GM23338 (cell line): ENCODE results near the gene OR2S2. TPM values are rescaled to one million over a fixed set of nuclear protein-coding genes. Genes with fewer than 3 reads are reported as not detected.

Source experiments
- ATAC-seq: fragments of 200-7000 bp; cut with Tn5 transposase; 3 replicates; pipeline ENCODE4 v1.9.1; 2020
- DNase-seq: peaks from one replicate; pipeline ENCODE4 v3.0.0-alpha.2; 2015; ENCODE audit warnings: low spot score
- H2AFZ ChIP-seq: fragments of 200-600 bp; sonication (generic); 2 replicates; pipeline ENCODE4 v1.8.0; 2016; ENCODE audit warnings: antibody characterized with exemption, mild to moderate bottlenecking, moderate library complexity
- H3F3A ChIP-seq: fragments of 200-600 bp; sonication (generic); replicated peaks from 2 replicates; pipeline ENCODE4 v1.8.0; 2017; ENCODE audit warnings: antibody characterized with exemption, mixed run types, low read depth
- H3K27ac ChIP-seq: fragments of 200-600 bp; sonication (generic); 2 replicates; pipeline ENCODE4 v1.6.1; 2016; ENCODE audit warnings: low read depth
- H3K27me3 ChIP-seq: fragments of 200-600 bp; sonication (generic); 2 replicates; pipeline ENCODE4 v1.8.0; 2016; ENCODE audit warnings: mild to moderate bottlenecking, mixed run types, moderate library complexity; ENCODE audit not compliant: insufficient read depth
- H3K36me3 ChIP-seq: fragments of 200-600 bp; sonication (generic); 2 replicates; pipeline ENCODE4 v1.8.0; 2016; ENCODE audit warnings: mild to moderate bottlenecking; ENCODE audit not compliant: insufficient read depth
- H3K4me1 ChIP-seq: fragments of 200-600 bp; sonication (generic); 2 replicates; pipeline ENCODE4 v1.8.0; 2016; ENCODE audit warnings: mild to moderate bottlenecking, moderate library complexity; ENCODE audit not compliant: insufficient read depth
- H3K4me2 ChIP-seq: fragments of 200-600 bp; sonication (generic); 2 replicates; pipeline ENCODE4 v1.7.1; 2017; ENCODE audit warnings: mixed run types
- H3K4me3 ChIP-seq: fragments of 200-600 bp; sonication (generic); 2 replicates; pipeline ENCODE4 v1.6.1; 2016; ENCODE audit warnings: mixed run types
- H3K79me2 ChIP-seq: fragments of 200-600 bp; sonication (generic); replicated peaks from 2 replicates; pipeline ENCODE4 v1.8.0; 2017; ENCODE audit warnings: mild to moderate bottlenecking; ENCODE audit not compliant: insufficient read depth
- H3K9me2 ChIP-seq: fragments of 200-600 bp; sonication (generic); 2 replicates; pipeline ENCODE4 v1.8.0; 2017; ENCODE audit not compliant: insufficient read depth
- H4K20me1 ChIP-seq: fragments of 200-600 bp; sonication (generic); replicated peaks from 2 replicates; pipeline ENCODE4 v1.8.0; 2017; ENCODE audit warnings: mild to moderate bottlenecking; ENCODE audit not compliant: insufficient read depth
- H3K27ac Mint-ChIP-seq: 2 replicates; pipeline ENCODE4 v1.8.0; 2020; ENCODE audit warnings: inconsistent platforms, mild to moderate bottlenecking, moderate library complexity, mixed read lengths
- H3K27me3 Mint-ChIP-seq: 3 replicates; pipeline ENCODE4 v1.8.0; 2022; ENCODE audit warnings: low read depth, mild to moderate bottlenecking, moderate library complexity, mixed read lengths, inconsistent platforms; ENCODE audit not compliant: insufficient read depth, poor library complexity
- H3K36me3 Mint-ChIP-seq: 3 replicates; pipeline ENCODE4 v1.8.0; 2021; ENCODE audit warnings: low read depth, mild to moderate bottlenecking, inconsistent platforms, moderate library complexity, mixed read lengths
- H3K4me1 Mint-ChIP-seq: 3 replicates; pipeline ENCODE4 v1.8.0; 2020; ENCODE audit warnings: mild to moderate bottlenecking, inconsistent platforms, mixed read lengths
- H3K4me3 Mint-ChIP-seq: 3 replicates; pipeline ENCODE4 v1.8.0; 2021; ENCODE audit warnings: moderate library complexity, mild to moderate bottlenecking, inconsistent platforms, mixed read lengths
- H3K9me3 Mint-ChIP-seq: 3 replicates; pipeline ENCODE4 v1.8.0; 2020; ENCODE audit warnings: moderate library complexity, mild to moderate bottlenecking, inconsistent platforms, mixed read lengths
- CREB1 ChIP-seq: fragments of 250-450 bp; sonication (Bioruptor Pico); IDR thresholded peaks from 2 replicates; pipeline ENCODE4 v1.5.0; 2020; ENCODE audit warnings: low read depth, mild to moderate bottlenecking, moderate library complexity
- EZH2 ChIP-seq: fragments of 200-600 bp; sonication (generic); IDR thresholded peaks from one replicate; pipeline ENCODE4 v1.8.0; 2017; ENCODE audit warnings: antibody characterized with exemption, mild to moderate bottlenecking, low read depth; ENCODE audit not compliant: unreplicated experiment
- EZH2phosphoT487 ChIP-seq: fragments of 200-600 bp; sonication (generic); IDR thresholded peaks from one replicate; pipeline ENCODE4 v1.8.1; 2018; ENCODE audit warnings: antibody characterized with exemption; ENCODE audit not compliant: unreplicated experiment
- JUNB ChIP-seq: IDR thresholded peaks from one replicate; pipeline ENCODE4 v1.6.1; 2016; ENCODE audit warnings: antibody characterized with exemption; ENCODE audit not compliant: unreplicated experiment
- NANOG ChIP-seq: IDR thresholded peaks from 2 replicates; pipeline ENCODE4 v1.6.1; 2016; ENCODE audit warnings: antibody characterized with exemption, borderline replicate concordance
- REST ChIP-seq: IDR thresholded peaks from one replicate; pipeline ENCODE4 v1.6.1; 2018; ENCODE audit warnings: antibody characterized with exemption; ENCODE audit not compliant: unreplicated experiment
- polyA plus RNA-seq: library from polyadenylated mRNA; unstranded; fragments of >200 nt; fragmentation: Nextera tagmentation; extraction: Ambion mirVana; gene quantifications from 2 replicates; pipeline ENCODE4 v1.2.1, GENCODE V29; 2016
- total RNA-seq: library from RNA; depleted of rRNA; stranded (reverse); fragments of >200 nt; shearing (Covaris generic); gene quantifications from 2 replicates; pipeline ENCODE4 v1.2.3, GENCODE V29; 2014
- TF ChIP-seq, protein P1 (sequence below), 2 experiments: fragments of 200-600 bp in 1 of 2; sonication (generic) in 1 of 2; conservative IDR thresholded peaks; 2 replicates each; pipeline versions ENCODE4 v1.5.1 to v1.6.1; 2016 to 2017; ENCODE audit warnings: antibody characterized with exemption in 2 of 2, low read depth in 2 of 2, mild to moderate bottlenecking in 2 of 2, moderate library complexity in 1 of 2
- TF ChIP-seq, protein P2 (sequence below): IDR thresholded peaks from 2 replicates; pipeline ENCODE4 v1.6.1; 2016; ENCODE audit warnings: antibody characterized with exemption
- TF ChIP-seq, protein P3 (sequence below): fragments of 250-450 bp; sonication (Bioruptor Pico); IDR thresholded peaks from 2 replicates; pipeline ENCODE4 v1.5.0; 2020; ENCODE audit warnings: mild to moderate bottlenecking, moderate library complexity

The OR2S2 gene
- total and polyA plus RNA-seq, 2 experiments from 2014 or later: not detected

DNA sequence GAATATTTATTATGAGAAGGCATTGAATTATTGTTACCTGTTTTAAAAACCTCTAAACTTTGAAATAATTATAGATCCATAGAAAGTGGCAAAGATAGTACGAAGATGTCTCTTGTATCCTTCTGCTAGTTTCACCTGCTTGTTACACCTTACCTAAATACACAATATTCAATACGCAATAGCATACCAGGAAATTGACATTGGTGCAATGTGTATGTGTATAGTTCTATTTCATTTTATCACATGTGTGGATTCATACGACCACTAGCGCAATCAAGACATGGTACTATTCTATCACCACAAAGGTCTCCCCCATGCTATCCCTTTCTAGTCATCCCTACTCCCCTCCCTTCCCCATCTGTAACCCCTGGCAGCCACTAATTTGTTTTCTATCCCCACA lies 8.5 kb upstream of the OR2S2 start:
- Histone ChIP-seq H3K9me2 (no peaks in the 10 kb centered on the region), H3K79me2 (no peaks in the 10 kb centered on the region), H3K4me2 (no peak overlapping the region), H3K27me3 (peaks cover 12% of the 10 kb centered on the region), H3K4me3 (no peak overlapping the region), H4K20me1 (no peaks in the 10 kb centered on the region), H3K4me1 (peaks cover 4% of the 10 kb centered on the region; the same call in 1 of the 2 replicates), H3F3A (no peaks in the 10 kb centered on the region), H2AFZ (no peak overlapping the region), H3K36me3 (no peaks in the 10 kb centered on the region), H3K27ac (no peak overlapping the region)
- Mint-ChIP-seq H3K36me3 (no peaks in the 10 kb centered on the region), H3K9me3 (no peaks in the 10 kb centered on the region), H3K27me3 (peaks cover 5% of the 10 kb centered on the region), H3K27ac (no peak overlapping the region), H3K4me1 (peaks cover 3% of the 10 kb centered on the region), H3K4me3 (no peak overlapping the region)
- TF ChIP-seq EZH2: no peak
- TF ChIP-seq, protein P1, sequence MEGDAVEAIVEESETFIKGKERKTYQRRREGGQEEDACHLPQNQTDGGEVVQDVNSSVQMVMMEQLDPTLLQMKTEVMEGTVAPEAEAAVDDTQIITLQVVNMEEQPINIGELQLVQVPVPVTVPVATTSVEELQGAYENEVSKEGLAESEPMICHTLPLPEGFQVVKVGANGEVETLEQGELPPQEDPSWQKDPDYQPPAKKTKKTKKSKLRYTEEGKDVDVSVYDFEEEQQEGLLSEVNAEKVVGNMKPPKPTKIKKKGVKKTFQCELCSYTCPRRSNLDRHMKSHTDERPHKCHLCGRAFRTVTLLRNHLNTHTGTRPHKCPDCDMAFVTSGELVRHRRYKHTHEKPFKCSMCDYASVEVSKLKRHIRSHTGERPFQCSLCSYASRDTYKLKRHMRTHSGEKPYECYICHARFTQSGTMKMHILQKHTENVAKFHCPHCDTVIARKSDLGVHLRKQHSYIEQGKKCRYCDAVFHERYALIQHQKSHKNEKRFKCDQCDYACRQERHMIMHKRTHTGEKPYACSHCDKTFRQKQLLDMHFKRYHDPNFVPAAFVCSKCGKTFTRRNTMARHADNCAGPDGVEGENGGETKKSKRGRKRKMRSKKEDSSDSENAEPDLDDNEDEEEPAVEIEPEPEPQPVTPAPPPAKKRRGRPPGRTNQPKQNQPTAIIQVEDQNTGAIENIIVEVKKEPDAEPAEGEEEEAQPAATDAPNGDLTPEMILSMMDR (conservative IDR thresholded peaks at IDR 0.05; ENCODE audit: low read depth in 2 of 2): no peak
- no peak for TF ChIP-seq JUNB
- TF ChIP-seq, protein P2, sequence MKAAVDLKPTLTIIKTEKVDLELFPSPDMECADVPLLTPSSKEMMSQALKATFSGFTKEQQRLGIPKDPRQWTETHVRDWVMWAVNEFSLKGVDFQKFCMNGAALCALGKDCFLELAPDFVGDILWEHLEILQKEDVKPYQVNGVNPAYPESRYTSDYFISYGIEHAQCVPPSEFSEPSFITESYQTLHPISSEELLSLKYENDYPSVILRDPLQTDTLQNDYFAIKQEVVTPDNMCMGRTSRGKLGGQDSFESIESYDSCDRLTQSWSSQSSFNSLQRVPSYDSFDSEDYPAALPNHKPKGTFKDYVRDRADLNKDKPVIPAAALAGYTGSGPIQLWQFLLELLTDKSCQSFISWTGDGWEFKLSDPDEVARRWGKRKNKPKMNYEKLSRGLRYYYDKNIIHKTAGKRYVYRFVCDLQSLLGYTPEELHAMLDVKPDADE: no peak
- TF ChIP-seq EZH2phosphoT487: no peak
- TF ChIP-seq CREB1 (CRISPR knock-in tag): no peak
- no peak for TF ChIP-seq REST
- TF ChIP-seq NANOG: no peak
- TF ChIP-seq, protein P3, sequence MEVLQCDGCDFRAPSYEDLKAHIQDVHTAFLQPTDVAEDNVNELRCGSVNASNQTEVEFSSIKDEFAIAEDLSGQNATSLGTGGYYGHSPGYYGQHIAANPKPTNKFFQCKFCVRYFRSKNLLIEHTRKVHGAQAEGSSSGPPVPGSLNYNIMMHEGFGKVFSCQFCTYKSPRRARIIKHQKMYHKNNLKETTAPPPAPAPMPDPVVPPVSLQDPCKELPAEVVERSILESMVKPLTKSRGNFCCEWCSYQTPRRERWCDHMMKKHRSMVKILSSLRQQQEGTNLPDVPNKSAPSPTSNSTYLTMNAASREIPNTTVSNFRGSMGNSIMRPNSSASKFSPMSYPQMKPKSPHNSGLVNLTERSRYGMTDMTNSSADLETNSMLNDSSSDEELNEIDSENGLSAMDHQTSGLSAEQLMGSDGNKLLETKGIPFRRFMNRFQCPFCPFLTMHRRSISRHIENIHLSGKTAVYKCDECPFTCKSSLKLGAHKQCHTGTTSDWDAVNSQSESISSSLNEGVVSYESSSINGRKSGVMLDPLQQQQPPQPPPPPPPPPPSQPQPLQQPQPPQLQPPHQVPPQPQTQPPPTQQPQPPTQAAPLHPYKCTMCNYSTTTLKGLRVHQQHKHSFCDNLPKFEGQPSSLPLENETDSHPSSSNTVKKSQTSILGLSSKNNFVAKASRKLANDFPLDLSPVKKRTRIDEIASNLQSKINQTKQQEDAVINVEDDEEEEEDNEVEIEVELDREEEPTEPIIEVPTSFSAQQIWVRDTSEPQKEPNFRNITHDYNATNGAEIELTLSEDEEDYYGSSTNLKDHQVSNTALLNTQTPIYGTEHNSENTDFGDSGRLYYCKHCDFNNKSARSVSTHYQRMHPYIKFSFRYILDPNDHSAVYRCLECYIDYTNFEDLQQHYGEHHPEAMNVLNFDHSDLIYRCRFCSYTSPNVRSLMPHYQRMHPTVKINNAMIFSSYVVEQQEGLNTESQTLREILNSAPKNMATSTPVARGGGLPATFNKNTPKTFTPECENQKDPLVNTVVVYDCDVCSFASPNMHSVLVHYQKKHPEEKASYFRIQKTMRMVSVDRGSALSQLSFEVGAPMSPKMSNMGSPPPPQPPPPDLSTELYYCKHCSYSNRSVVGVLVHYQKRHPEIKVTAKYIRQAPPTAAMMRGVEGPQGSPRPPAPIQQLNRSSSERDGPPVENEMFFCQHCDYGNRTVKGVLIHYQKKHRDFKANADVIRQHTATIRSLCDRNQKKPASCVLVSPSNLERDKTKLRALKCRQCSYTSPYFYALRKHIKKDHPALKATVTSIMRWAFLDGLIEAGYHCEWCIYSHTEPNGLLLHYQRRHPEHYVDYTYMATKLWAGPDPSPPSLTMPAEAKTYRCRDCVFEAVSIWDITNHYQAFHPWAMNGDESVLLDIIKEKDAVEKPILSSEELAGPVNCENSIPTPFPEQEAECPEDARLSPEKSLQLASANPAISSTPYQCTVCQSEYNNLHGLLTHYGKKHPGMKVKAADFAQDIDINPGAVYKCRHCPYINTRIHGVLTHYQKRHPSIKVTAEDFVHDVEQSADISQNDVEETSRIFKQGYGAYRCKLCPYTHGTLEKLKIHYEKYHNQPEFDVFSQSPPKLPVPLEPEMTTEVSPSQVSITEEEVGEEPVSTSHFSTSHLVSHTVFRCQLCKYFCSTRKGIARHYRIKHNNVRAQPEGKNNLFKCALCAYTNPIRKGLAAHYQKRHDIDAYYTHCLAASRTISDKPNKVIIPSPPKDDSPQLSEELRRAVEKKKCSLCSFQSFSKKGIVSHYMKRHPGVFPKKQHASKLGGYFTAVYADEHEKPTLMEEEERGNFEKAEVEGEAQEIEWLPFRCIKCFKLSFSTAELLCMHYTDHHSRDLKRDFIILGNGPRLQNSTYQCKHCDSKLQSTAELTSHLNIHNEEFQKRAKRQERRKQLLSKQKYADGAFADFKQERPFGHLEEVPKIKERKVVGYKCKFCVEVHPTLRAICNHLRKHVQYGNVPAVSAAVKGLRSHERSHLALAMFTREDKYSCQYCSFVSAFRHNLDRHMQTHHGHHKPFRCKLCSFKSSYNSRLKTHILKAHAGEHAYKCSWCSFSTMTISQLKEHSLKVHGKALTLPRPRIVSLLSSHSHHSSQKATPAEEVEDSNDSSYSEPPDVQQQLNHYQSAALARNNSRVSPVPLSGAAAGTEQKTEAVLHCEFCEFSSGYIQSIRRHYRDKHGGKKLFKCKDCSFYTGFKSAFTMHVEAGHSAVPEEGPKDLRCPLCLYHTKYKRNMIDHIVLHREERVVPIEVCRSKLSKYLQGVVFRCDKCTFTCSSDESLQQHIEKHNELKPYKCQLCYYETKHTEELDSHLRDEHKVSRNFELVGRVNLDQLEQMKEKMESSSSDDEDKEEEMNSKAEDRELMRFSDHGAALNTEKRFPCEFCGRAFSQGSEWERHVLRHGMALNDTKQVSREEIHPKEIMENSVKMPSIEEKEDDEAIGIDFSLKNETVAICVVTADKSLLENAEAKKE (CRISPR knock-in tag): no peak
- ATAC-seq: no peak
- DNase-seq: no peak
